Measurements from ENCODE around the gene EFHD1.

Gene EFHD1

DNA sequence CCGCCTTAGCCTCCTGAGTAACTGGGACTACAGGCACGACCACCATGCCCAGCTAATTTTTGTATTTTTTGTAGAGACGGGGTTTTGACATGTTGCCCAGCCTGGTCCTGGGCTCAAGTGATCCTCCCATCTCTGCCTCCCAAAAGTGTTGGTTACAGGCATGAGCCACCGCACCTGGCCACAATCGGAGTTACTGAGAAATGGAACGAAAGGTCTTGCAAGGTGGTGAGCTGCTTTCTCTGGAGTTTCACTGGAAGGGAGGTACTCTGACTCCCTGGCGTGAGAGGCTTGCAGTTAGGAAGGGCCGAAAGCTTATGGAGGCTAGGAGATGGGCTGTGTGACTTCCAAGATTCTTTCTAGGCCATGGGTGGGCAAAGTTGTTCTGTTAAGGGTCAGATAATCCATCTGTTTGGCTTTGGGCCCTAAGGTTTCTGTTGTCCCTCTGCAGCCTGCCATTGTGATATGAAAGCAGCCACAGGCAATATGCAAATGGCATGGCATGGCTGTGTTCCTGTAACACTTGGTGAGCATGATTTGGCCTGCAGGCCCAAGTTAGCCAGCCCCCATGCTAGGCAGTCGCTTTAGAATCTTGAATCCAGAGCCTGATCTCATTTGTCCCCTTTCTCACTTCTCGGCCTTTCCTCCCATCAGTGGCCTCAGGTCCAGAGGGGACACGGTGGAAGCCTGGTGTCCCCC, 7.9 kb downstream of the EFHD1 start:
- no peak overlapping the region for H3K27ac ChIP-seq
- TF ChIP-seq, protein P1, sequence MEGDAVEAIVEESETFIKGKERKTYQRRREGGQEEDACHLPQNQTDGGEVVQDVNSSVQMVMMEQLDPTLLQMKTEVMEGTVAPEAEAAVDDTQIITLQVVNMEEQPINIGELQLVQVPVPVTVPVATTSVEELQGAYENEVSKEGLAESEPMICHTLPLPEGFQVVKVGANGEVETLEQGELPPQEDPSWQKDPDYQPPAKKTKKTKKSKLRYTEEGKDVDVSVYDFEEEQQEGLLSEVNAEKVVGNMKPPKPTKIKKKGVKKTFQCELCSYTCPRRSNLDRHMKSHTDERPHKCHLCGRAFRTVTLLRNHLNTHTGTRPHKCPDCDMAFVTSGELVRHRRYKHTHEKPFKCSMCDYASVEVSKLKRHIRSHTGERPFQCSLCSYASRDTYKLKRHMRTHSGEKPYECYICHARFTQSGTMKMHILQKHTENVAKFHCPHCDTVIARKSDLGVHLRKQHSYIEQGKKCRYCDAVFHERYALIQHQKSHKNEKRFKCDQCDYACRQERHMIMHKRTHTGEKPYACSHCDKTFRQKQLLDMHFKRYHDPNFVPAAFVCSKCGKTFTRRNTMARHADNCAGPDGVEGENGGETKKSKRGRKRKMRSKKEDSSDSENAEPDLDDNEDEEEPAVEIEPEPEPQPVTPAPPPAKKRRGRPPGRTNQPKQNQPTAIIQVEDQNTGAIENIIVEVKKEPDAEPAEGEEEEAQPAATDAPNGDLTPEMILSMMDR (conservative IDR thresholded peaks at IDR 0.05), result no peak
- TF ChIP-seq ZFX (IDR thresholded peaks at IDR 0.05), result no peak

DNA sequence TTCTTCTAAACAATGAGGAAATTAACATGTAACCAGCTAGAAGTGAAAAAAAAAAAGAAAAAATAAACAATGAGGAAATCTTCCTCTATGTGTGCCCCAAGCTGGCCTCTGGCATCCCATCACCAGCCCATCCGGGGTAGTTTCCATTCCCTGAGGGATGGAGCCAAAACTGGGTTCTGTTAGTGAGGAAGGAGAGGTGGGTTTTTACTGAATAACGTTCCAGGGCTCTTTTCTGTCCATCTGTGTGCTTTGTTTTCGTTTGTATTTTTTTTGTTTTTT, 9.7 kb downstream of the EFHD1 start:
- TF ChIP-seq, protein P1 (conservative IDR thresholded peaks at IDR 0.05), result no peak
- TF ChIP-seq ZFX (IDR thresholded peaks at IDR 0.05), result no peak
- H3K27ac ChIP-seq, result no peak overlapping the region

DNA sequence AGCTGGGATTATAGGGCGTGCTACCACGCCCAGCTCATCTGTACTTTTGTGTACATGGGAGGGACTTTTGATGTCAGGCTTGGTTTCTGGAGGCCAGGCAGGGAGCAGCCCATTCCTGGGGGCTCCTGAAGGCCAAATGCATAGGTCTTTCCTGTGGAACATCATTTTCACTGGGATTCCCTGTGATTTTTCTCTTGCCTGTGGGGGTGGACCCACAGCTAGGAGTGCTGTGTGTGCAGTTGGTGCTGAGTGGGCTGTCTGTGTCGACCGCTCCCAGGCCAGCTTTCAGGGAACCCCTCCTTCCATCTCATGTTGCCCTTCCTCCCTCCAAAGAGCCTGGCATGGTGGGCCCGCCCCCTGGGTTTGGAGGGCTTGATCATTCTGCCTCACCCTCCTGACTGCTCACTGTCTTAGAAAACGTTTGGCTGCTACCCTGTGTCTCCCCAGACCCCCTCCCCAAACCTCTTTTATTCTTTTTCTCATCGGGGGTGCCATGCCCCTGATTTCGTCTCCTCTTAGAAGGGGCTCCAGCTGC, 10.5 kb downstream of the EFHD1 start:
- H3K27ac ChIP-seq, result no peak overlapping the region
- TF ChIP-seq ZFX (IDR thresholded peaks at IDR 0.05), result no peak
- TF ChIP-seq, protein P1 (conservative IDR thresholded peaks at IDR 0.05), result no peak

DNA sequence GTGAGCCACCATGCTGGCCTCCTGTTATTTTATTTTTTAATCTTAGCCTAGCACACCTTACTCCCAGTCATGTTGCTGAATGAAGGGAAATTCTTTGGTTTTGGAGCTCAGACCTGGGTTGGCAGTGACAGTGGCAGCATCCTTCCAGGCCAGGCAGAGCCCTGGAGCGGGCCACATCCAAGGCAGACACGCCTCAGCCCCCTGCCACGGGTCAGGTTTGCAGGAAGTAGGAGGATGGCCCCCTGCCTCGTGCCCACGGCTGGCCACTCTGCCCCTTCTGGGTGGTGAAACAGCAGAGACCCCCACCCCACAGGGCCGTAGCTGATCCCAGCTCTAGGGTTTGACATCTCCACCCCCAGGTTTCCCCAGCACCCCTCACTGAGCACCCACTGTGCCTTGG, 11.7 kb downstream of the EFHD1 start:
- TF ChIP-seq, protein P1 (conservative IDR thresholded peaks at IDR 0.05), result no peak
- TF ChIP-seq ZFX (IDR thresholded peaks at IDR 0.05), result no peak

DNA sequence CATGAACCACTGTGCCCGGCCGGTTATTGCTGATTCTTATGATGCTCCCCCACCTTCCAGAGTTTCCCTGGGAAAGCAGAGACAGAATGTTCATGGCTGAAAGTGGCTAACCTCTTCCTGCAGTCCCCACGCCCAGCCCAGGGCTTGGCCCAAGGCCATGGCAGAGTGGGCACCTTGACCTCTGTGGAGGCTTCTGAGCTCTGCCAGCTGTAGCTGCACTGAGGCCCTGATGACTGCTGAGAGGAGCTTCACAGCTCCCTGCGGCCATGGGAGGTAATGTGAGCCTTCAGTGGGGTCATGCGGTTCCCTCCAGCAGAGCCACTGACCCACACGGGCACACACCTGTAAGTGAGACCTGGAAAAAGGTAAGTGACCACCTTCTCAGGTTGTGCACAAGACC, 13.3 kb downstream of the EFHD1 start:
- H3K27ac ChIP-seq, result no peak overlapping the region
- TF ChIP-seq, protein P1 (conservative IDR thresholded peaks at IDR 0.05), result no peak
- no peak for TF ChIP-seq ZFX (IDR thresholded peaks at IDR 0.05)

More for the DNA sequence above, 11.7 kb downstream of the EFHD1 start:
- H3K27ac ChIP-seq, result no peak overlapping the region

DNA sequence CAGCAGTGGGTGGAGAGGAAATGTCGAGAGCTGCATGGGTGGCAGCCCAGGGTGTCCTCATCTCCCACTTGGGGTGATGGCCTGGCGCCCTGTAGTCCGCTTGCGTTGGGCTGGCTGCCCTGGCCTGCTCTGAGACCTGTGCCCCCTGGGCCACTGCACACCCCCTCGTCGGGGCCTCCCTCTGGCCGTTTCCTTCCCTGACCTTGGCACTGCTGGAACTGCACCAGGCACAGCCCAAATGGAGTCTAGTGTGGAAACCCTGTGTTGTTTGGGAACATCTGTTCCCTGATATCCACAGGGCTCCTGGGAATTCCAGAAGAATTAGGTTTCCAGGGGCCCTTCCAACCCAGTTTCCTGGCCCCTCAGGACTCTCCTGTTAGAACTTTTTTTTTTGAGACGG, 13.9 kb downstream of the EFHD1 start:
- no peak overlapping the region for H3K27ac ChIP-seq
- TF ChIP-seq, protein P1 (conservative IDR thresholded peaks at IDR 0.05), result no peak
- no peak for TF ChIP-seq ZFX (IDR thresholded peaks at IDR 0.05)

DNA sequence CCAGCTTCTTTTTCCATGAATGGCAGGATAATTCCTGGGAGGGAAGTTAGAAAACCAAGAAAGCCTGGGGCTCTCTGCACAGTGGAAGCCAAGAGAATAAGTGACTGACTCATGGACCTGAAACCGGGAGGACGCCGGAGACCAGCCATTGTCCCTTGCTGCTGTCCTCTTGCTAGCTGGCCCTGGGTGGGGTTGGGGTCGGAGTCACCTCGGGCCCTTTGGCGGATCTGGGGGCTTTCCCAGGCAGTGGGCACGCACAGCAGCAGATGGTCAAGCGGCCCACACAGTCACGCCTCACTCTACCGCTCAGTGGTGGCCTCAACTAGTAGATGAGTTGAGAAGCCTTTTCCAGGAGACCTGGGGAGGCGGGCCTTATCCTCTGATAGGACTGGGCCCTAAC, 15.6 kb downstream of the EFHD1 start:
- H3K27ac ChIP-seq, result no peak overlapping the region

More for the DNA sequence above, 15.6 kb downstream of the EFHD1 start:
- no peak for TF ChIP-seq ZFX (IDR thresholded peaks at IDR 0.05)
- TF ChIP-seq, protein P1 (conservative IDR thresholded peaks at IDR 0.05), result no peak

Measured in C4-2B (cell line).